Heart right ventricle (tissue), 16 donors: ENCODE data around the gene RHBG. TPM values are rescaled to one million over a fixed set of nuclear protein-coding genes. Genes with fewer than 3 reads are reported as not detected.

Source experiments
- ATAC-seq, 8 donors: fragments of 200-7000 bp; cut with Tn5 transposase; one replicate each; pipeline ENCODE4 v1.9.1; 2020; ENCODE audit warnings: mild to moderate bottlenecking in 8 of 8, moderate library complexity in 8 of 8, moderate number of reproducible peaks in 1 of 8
- DNase-seq, 2 donors: peaks; one replicate each; pipeline ENCODE4 v3.0.0-alpha.2; 2020
- H3K27ac ChIP-seq, 10 donors: fragments of 200-600 bp; sonication (generic) in 2 of 10; one replicate each; pipeline versions ENCODE4 v1.5.0 to v1.8.0; 2020 to 2022; ENCODE audit warnings: mild to moderate bottlenecking in 3 of 10
- H3K27me3 ChIP-seq, 7 donors: fragments of 200-600 bp; one replicate each; pipeline ENCODE4 v1.8.0; 2021 to 2022; ENCODE audit warnings: mild to moderate bottlenecking in 2 of 7
- H3K36me3 ChIP-seq, 9 donors: fragments of 200-600 bp; sonication (generic) in 1 of 9; one replicate each; pipeline versions ENCODE4 v1.5.0 to v1.8.0; 2020 to 2022; ENCODE audit warnings: mild to moderate bottlenecking in 2 of 9
- H3K4me1 ChIP-seq, 9 donors: fragments of 200-600 bp; sonication (generic) in 1 of 9; one replicate each; pipeline versions ENCODE4 v1.5.0 to v1.8.0; 2020 to 2022; ENCODE audit warnings: mild to moderate bottlenecking in 4 of 9
- H3K4me3 ChIP-seq, 10 donors: fragments of 200-600 bp; sonication (generic) in 2 of 10; one replicate each; pipeline versions ENCODE4 v1.5.0 to v1.8.0; 2020 to 2022; ENCODE audit warnings: mild to moderate bottlenecking in 7 of 10, moderate library complexity in 2 of 10
- H3K9me3 ChIP-seq, 11 donors: fragments of 200-600 bp in 10 of 11; sonication (generic) in 2 of 11; one replicate each; pipeline versions ENCODE4 v1.5.0 to v1.8.0; 2013 to 2022; ENCODE audit warnings: mild to moderate bottlenecking in 2 of 11, control low read depth in 1 of 11, moderate library complexity in 1 of 11
- CTCF ChIP-seq, 9 donors: fragments of 200-600 bp; sonication (generic) in 2 of 9; IDR thresholded peaks; one replicate each; pipeline versions ENCODE4 v1.5.0 to v1.8.0; 2021 to 2022; ENCODE audit warnings: antibody characterized with exemption in 9 of 9, mild to moderate bottlenecking in 5 of 9, moderate library complexity in 1 of 9
- WGBS, 2 donors: extraction: QIAGEN DNeasy Blood & Tissue Kit; methylation state at CpG; one replicate each; pipeline ENCODE4 v1.1.7; 2013; ENCODE audit warnings: inconsistent platforms in 1 of 2; 5-methylcytosine and 5-hydroxymethylcytosine counted together
- intact Hi-C, 10 donors: fragments of 100-400 bp; cut with DNase I; formaldehyde crosslinking; loops; one replicate each; pipeline versions ENCODE4 v1.11.1 to v1.14.2; 2022
- polyA plus RNA-seq, 2 donors: library from polyadenylated mRNA; stranded (reverse); fragments of 200-250 nt; gene quantifications; one replicate each; pipeline ENCODE4 v1.2.3, GENCODE V29; 2013
- total RNA-seq, 10 donors: library from RNA; stranded (reverse); fragmentation: NEBNext Ultra II Directional in 3 of 10; extraction: Animal tissue kit (Norgen Biotek cat#: 25700) in 3 of 10; gene quantifications; one replicate each; pipeline versions ENCODE4 v1.2.1 to v1.2.4, GENCODE V29; 2021 to 2023
- donor health status: Arrhythmogenic right ventricular cardiomyopathy.
- donor health status: ischemic (EF 13 %, LVEDD 7.1; RV severe dilation, severe dysfunction).
- donor health status: healthy with polysubstance abuse.
- donor health status: DM: no; HTN: yes; CAD: no.
- donor health status: DM: no; HTN: no; CAD: no.
- donor health status: ischemic (EF 25% LVEDD 6.9; RV normal size, moderate dysfunction).
- donor health status: ischemic (EF 25% LVEDD 5.7; RV mildly dilated, moderate dysfunction).
- donor health status: healthy.
- donor health status: DM: yes; HTN: yes; CAD: no.
- donor health status: Ischemic cardiomyopathy.
- donor health status: ischemic (EF 35%, LVEDD 5.7; RV mildly dilated, moderate dysfunction).
- donor health status: nonischemic (EF 11% LVEDD 7.7; RV severe dilation, severe dysfunction).
- donor health status: DM: yes; HTN: yes; CAD: no.
- donor health status: PGD.
- donor health status: ischemic (EF 29% LVEDD 5.4; RV normal size, mild dysfunction).
- donor health status: nonischemic (EF 23%, LVEDD 6.1; RV moderate dilation, normal function).

Gene RHBG
- total and polyA plus RNA-seq, 12 donors, result not detected

- WGBS, 2 donors, result 17 to 38% methylated on average over 3 of the region's 3 CpGs
- Histone ChIP-seq H3K27me3 (peaks cover 24 to 99% (median 95%) of the 10 kb centered on the region in 7 donors), H3K36me3 (no peaks in the 10 kb centered on the region), H3K27ac (no peak overlapping the region), H3K9me3 (no peaks in the 10 kb centered on the region), H3K4me1 (peaks cover 0 to 10% (median 6%) of the 10 kb centered on the region in 9 donors), H3K4me3 (no peak overlapping the region)
- ATAC-seq (no peak), DNase-seq (no peak)
- intact Hi-C loops, result loop anchor here in 1 of 10 donors (5.0 kb wide), 1 partner anchor 44 kb away; no protein-coding TSS in a partner anchor
- no peak for TF ChIP-seq CTCF (IDR thresholded peaks at IDR 0.05)
Observed at GRCh38 chr1:156430866-156431265, 61.9 kb downstream of the RHBG start.

GRCh38 chr1:156431366-156431765 lies 62.4 kb downstream of the RHBG start:
- DNase-seq, result no peak
- TF ChIP-seq CTCF (IDR thresholded peaks at IDR 0.05), result no peak
- Histone ChIP-seq H3K27me3 (peaks cover 29 to 99% (median 97%) of the 10 kb centered on the region in 7 donors), H3K36me3 (no peaks in the 10 kb centered on the region), H3K4me3 (no peak overlapping the region), H3K4me1 (peaks cover 0 to 15% (median 9%) of the 10 kb centered on the region in 9 donors), H3K27ac (no peak overlapping the region), H3K9me3 (no peaks in the 10 kb centered on the region)
- WGBS, 2 donors, result 63 to 64% methylated on average over 4 of the region's 4 CpGs
- no peak for ATAC-seq
- intact Hi-C loops, result loop anchor here in 1 of 10 donors (5.0 kb wide), 1 partner anchor 44 kb away; no protein-coding TSS in a partner anchor

- no peaks in the 10 kb centered on the region for H3K9me3 ChIP-seq
- ATAC-seq (no peak), DNase-seq (no peak)
- intact Hi-C loops, result loop anchor here in 1 of 10 donors (5.0 kb wide), 1 partner anchor 45 kb away; no protein-coding TSS in a partner anchor
- H3K4me3 ChIP-seq, result no peak overlapping the region
- no peaks in the 10 kb centered on the region for H3K36me3 ChIP-seq
- peaks cover 0 to 21% (median 14%) of the 10 kb centered on the region in 9 donors for H3K4me1 ChIP-seq
- WGBS, 2 donors, result 30 to 38% methylated on average over 12 of the region's 12 CpGs
- no peak for TF ChIP-seq CTCF (IDR thresholded peaks at IDR 0.05)
- peaks cover 35 to 99% (median 97%) of the 10 kb centered on the region in 7 donors for H3K27me3 ChIP-seq
- no peak overlapping the region for H3K27ac ChIP-seq
Observed at GRCh38 chr1:156431769-156432668, 63.0 kb downstream of the RHBG start.

GRCh38 chr1:156432669-156433018 lies 63.6 kb downstream of the RHBG start:
- H3K27ac ChIP-seq, result no peak overlapping the region
- H3K27me3 ChIP-seq, result peaks cover 35 to 99% (median 97%) of the 10 kb centered on the region in 7 donors
- H3K4me3 ChIP-seq, result no peak overlapping the region
- 9 to 20% methylated on average over 11 of the region's 11 CpGs for WGBS, 2 donors
- TF ChIP-seq CTCF (IDR thresholded peaks at IDR 0.05), result no peak
- no peaks in the 10 kb centered on the region for H3K36me3 ChIP-seq
- H3K4me1 ChIP-seq, result peaks cover 0 to 21% (median 14%) of the 10 kb centered on the region in 9 donors
- intact Hi-C loops, result loop anchor here in 1 of 10 donors (5.0 kb wide), 1 partner anchor 45 kb away; no protein-coding TSS in a partner anchor
- DNase-seq (no peak), ATAC-seq (no peak)
- H3K9me3 ChIP-seq, result no peaks in the 10 kb centered on the region
